Caco-2 (cell line): ENCODE data around the gene LRRN4. TPM values are rescaled to one million over a fixed set of nuclear protein-coding genes. Genes with fewer than 3 reads are reported as not detected.

Experiments used
- BruUV-seq: library from RNA; stranded (reverse); fragments of 400-500 nt; replicated peaks from 2 replicates; lab custom pipeline; 2021; lab: Mats Ljungman, UMichigan
- CTCF ChIA-PET: fragments of 300-600 bp; sonication (Branson Sonifier 250); formaldehyde crosslinking; loops from one replicate; lab custom pipeline; 2022; ENCODE audit warnings: antibody characterized with exemption; lab: Charles Lee
- POLR2A ChIA-PET: fragments of 300-600 bp; sonication (Branson Sonifier 250); formaldehyde crosslinking; loops from one replicate; lab custom pipeline; 2022; ENCODE audit warnings: antibody characterized with exemption; lab: Charles Lee
- DNase-seq, 2 experiments: peaks; one replicate each; pipeline versions ENCODE4 v3.0.0 to v3.0.0-alpha.2; 2020 to 2022
- H3K27me3 ChIP-seq: replicated peaks from 2 replicates; pipeline ENCODE4 v1.6.0; 2011; ENCODE audit warnings: low read length; ENCODE audit not compliant: control insufficient read depth, insufficient read depth
- H3K36me3 ChIP-seq: 2 replicates; pipeline ENCODE4 v1.5.1; 2011; ENCODE audit warnings: low read length; ENCODE audit not compliant: control insufficient read depth, insufficient read depth
- H3K4me1 ChIP-seq: fragments of 250-450 bp; sonication (Bioruptor Pico); 2 replicates; pipeline ENCODE4 v1.5.1; 2020; ENCODE audit warnings: mild to moderate bottlenecking
- H3K4me3 ChIP-seq: 2 replicates; pipeline ENCODE4 v1.5.1; 2011; ENCODE audit warnings: low read depth, mild to moderate bottlenecking, control low read depth, low read length
- H3K9me3 ChIP-seq: fragments of 250-450 bp; sonication (Bioruptor Pico); 2 replicates; pipeline ENCODE4 v1.5.1; 2020; ENCODE audit warnings: mild to moderate bottlenecking, moderate library complexity
- H3K27ac Mint-ChIP-seq: one replicate; pipeline ENCODE4 v1.8.0; 2022; ENCODE audit warnings: mixed read lengths; ENCODE audit not compliant: unreplicated experiment
- H3K27me3 Mint-ChIP-seq: one replicate; pipeline ENCODE4 v1.8.0; 2022; ENCODE audit warnings: mixed read lengths; ENCODE audit not compliant: insufficient read depth, unreplicated experiment
- H3K36me3 Mint-ChIP-seq: one replicate; pipeline ENCODE4 v1.8.0; 2022; ENCODE audit warnings: mild to moderate bottlenecking, mixed read lengths; ENCODE audit not compliant: insufficient read depth, unreplicated experiment
- H3K4me1 Mint-ChIP-seq: one replicate; pipeline ENCODE4 v1.8.0; 2022; ENCODE audit warnings: low read depth, mixed read lengths; ENCODE audit not compliant: unreplicated experiment
- H3K4me3 Mint-ChIP-seq: one replicate; pipeline ENCODE4 v1.8.0; 2022; ENCODE audit warnings: mild to moderate bottlenecking, moderate library complexity, mixed read lengths; ENCODE audit not compliant: unreplicated experiment
- H3K9me3 Mint-ChIP-seq: one replicate; pipeline ENCODE4 v1.8.0; 2022; ENCODE audit warnings: mixed read lengths; ENCODE audit not compliant: unreplicated experiment
- intact Hi-C: fragments of 100-400 bp; cut with micrococcal nuclease; formaldehyde crosslinking; loops from one replicate; pipeline ENCODE4 v1.10.0; 2022; ENCODE audit not compliant: unreplicated experiment
- total RNA-seq: library from RNA; stranded (reverse); gene quantifications from 2 replicates; pipeline ENCODE4 v1.2.3, GENCODE V29; 2022
- TF ChIP-seq, protein P1 (sequence below), 2 experiments: fragments of 200-600 bp in 1 of 2; IDR thresholded peaks; 1 replicate in 1 of 2; 2 replicates in 1 of 2; pipeline versions ENCODE4 v1.5.1 to v1.8.0; 2011 to 2022; ENCODE audit warnings: antibody characterized with exemption in 1 of 2, control low read depth in 1 of 2, inconsistent platforms in 1 of 2, low read depth in 1 of 2, low read length in 1 of 2, mild to moderate bottlenecking in 1 of 2, moderate library complexity in 1 of 2; ENCODE audit not compliant: insufficient read depth in 1 of 2, severe bottlenecking in 1 of 2, unreplicated experiment in 1 of 2

LRRN4 gene
- total RNA-seq, 1 experiment from 2014 or later = 17.9 TPM

- no peak overlapping the region for H3K27ac Mint-ChIP-seq
- BruUV-seq = no TSS peak
- intact Hi-C loops = no loop called here
- no peaks in the 10 kb centered on the region for H3K9me3 Mint-ChIP-seq
- ChIA-PET CTCF (no interaction called here), POLR2A (no interaction called here)
- Histone ChIP-seq H3K4me3 (no peak overlapping the region), H3K4me1 (no peaks in the 10 kb centered on the region), H3K36me3 (no peaks in the 10 kb centered on the region), H3K9me3 (no peaks in the 10 kb centered on the region), H3K27me3 (no peaks in the 10 kb centered on the region)
- no peak overlapping the region for H3K4me3 Mint-ChIP-seq
- H3K36me3 Mint-ChIP-seq = peaks cover 37% of the 10 kb centered on the region
- no peaks in the 10 kb centered on the region for H3K27me3 Mint-ChIP-seq
- DNase-seq = no peak
- TF ChIP-seq, protein P1, sequence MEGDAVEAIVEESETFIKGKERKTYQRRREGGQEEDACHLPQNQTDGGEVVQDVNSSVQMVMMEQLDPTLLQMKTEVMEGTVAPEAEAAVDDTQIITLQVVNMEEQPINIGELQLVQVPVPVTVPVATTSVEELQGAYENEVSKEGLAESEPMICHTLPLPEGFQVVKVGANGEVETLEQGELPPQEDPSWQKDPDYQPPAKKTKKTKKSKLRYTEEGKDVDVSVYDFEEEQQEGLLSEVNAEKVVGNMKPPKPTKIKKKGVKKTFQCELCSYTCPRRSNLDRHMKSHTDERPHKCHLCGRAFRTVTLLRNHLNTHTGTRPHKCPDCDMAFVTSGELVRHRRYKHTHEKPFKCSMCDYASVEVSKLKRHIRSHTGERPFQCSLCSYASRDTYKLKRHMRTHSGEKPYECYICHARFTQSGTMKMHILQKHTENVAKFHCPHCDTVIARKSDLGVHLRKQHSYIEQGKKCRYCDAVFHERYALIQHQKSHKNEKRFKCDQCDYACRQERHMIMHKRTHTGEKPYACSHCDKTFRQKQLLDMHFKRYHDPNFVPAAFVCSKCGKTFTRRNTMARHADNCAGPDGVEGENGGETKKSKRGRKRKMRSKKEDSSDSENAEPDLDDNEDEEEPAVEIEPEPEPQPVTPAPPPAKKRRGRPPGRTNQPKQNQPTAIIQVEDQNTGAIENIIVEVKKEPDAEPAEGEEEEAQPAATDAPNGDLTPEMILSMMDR (IDR thresholded peaks at IDR 0.05; ENCODE audit: insufficient read depth in 1 of 2, low read depth in 1 of 2, low read length in 1 of 2, severe bottlenecking in 1 of 2, unreplicated experiment in 1 of 2) = no peak
- H3K4me1 Mint-ChIP-seq = no peaks in the 10 kb centered on the region
These were observed 40.7 kb upstream of the LRRN4 start for GRCh38 chr20:6094565-6094964.

DNA sequence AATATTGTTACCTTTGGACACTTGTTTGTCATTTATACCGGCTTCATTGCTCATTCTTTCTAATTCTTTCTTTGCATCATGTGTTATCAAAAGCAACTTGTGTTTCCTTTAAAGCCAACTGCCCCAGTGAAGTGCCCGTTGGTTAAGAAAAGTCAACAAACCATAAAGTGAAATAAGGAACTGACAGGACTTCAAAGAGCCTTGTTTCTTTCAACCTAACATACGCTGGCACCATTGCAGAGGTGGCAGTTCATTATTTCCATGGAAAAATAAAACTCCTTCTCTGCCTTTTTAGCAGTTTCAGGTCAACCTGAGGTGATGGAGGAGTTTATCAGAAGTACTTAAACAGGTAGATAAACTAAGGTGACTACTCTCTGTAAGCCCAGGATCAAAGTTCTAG lies 40.2 kb upstream of the LRRN4 start:
- Mint-ChIP-seq H3K4me1 (no peaks in the 10 kb centered on the region), H3K9me3 (no peaks in the 10 kb centered on the region), H3K4me3 (no peak overlapping the region), H3K36me3 (peaks cover 37% of the 10 kb centered on the region), H3K27ac (no peak overlapping the region), H3K27me3 (no peaks in the 10 kb centered on the region)
- intact Hi-C loops = no loop called here
- H3K4me3 ChIP-seq = no peak overlapping the region
- CTCF ChIA-PET = no interaction called here
- TF ChIP-seq, protein P1 (IDR thresholded peaks at IDR 0.05; ENCODE audit: insufficient read depth in 1 of 2, low read depth in 1 of 2, low read length in 1 of 2, severe bottlenecking in 1 of 2, unreplicated experiment in 1 of 2) = no peak
- no peaks in the 10 kb centered on the region for H3K36me3 ChIP-seq
- no peaks in the 10 kb centered on the region for H3K9me3 ChIP-seq
- H3K4me1 ChIP-seq = no peaks in the 10 kb centered on the region
- DNase-seq = no peak
- BruUV-seq = no TSS peak
- H3K27me3 ChIP-seq = no peaks in the 10 kb centered on the region
- POLR2A ChIA-PET = no interaction called here

GRCh38 chr20:6091661-6092060 lies 37.8 kb upstream of the LRRN4 start:
- H3K36me3 Mint-ChIP-seq = peaks cover 43% of the 10 kb centered on the region
- Histone ChIP-seq H3K4me3 (no peak overlapping the region), H3K4me1 (no peaks in the 10 kb centered on the region), H3K27me3 (no peaks in the 10 kb centered on the region), H3K9me3 (no peaks in the 10 kb centered on the region), H3K36me3 (no peaks in the 10 kb centered on the region; the same call in 1 of the 2 replicates)
- intact Hi-C loops = no loop called here
- H3K4me1 Mint-ChIP-seq = no peaks in the 10 kb centered on the region
- H3K9me3 Mint-ChIP-seq = no peaks in the 10 kb centered on the region
- no peak for DNase-seq
- no TSS peak for BruUV-seq
- no peak overlapping the region for H3K27ac Mint-ChIP-seq
- TF ChIP-seq, protein P1 (IDR thresholded peaks at IDR 0.05; ENCODE audit: insufficient read depth in 1 of 2, low read depth in 1 of 2, low read length in 1 of 2, severe bottlenecking in 1 of 2, unreplicated experiment in 1 of 2) = no peak
- no peak overlapping the region for H3K4me3 Mint-ChIP-seq
- no peaks in the 10 kb centered on the region for H3K27me3 Mint-ChIP-seq
- CTCF ChIA-PET = no interaction called here
- POLR2A ChIA-PET = no interaction called here
